GM19239 (cell line): Measurements from ENCODE around the gene RXRB.
"Not testable (repeated sequence)": the region's sequence is repeated elsewhere in the genome, so short reads cannot be mapped to it uniquely, and the experiment has no call there.

Experiments
- DNase-seq: peaks from one replicate; pipeline ENCODE4 v3.0.0; 2011; ENCODE audit warnings: low spot score; ENCODE audit not compliant: insufficient read length
- FAIRE-seq: peaks from 2 replicates; lab custom pipeline; 2011; peaks lifted over from hg19 to GRCh38; lab: Jason Lieb, UNC

Gene RXRB

DNA sequence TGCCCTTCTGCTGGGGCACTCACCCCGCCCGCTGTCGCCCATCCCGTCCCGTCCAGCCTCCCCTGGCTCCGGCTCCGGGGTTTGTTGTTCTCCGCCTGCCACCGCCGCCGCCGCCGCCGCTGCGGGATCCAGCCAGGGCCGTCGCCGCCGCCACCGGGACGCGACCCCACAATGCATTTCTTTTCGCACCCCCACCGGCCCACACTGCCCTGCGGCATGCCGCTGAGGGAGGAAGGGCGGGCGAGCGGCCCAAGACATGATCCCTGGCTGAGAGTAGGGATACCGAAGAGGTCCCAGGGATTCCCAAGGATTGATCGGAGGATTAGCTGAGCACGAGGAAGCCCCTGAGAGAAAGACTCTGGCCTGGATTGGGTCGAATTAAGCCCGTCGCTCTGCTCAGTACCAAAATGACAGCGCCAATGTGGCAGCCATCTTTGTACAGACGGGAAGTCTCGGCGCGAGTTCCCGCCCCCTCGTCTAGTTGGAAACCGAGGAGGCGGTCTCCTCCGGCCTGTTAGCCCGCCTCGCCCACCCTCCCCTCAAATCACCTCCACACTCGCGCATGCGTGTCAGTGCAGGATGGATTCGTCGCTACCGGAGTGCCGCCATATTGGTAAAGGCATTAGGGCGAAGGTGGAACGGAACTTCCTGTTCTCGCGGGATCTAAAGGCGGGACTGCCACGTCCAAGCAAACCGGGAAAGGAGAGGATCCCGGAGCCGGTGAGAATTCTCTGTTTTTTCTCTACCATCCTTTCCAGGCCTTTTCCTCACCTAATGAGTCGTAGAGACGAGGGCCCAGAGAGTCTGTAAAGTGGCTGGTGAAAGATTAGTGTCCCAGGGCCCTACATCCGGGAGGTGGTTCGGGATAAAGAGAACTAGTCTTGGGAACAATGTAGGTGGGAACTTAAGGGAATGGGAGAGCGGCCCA, at the start of gene RXRB, which contains the start of gene SLC39A7:
Gene RXRB (minus strand): TSS at position 447 of the 928 bp plus-strand sequence. CDS start 189 bp downstream, at position 258.
Gene SLC39A7 (plus strand): TSS at position 649 of the 928 bp plus-strand sequence. CDS start 379 bp downstream, outside the sequence.
- DNase-seq (peak; percentile 86), FAIRE-seq (peak; percentile 96)

DNA sequence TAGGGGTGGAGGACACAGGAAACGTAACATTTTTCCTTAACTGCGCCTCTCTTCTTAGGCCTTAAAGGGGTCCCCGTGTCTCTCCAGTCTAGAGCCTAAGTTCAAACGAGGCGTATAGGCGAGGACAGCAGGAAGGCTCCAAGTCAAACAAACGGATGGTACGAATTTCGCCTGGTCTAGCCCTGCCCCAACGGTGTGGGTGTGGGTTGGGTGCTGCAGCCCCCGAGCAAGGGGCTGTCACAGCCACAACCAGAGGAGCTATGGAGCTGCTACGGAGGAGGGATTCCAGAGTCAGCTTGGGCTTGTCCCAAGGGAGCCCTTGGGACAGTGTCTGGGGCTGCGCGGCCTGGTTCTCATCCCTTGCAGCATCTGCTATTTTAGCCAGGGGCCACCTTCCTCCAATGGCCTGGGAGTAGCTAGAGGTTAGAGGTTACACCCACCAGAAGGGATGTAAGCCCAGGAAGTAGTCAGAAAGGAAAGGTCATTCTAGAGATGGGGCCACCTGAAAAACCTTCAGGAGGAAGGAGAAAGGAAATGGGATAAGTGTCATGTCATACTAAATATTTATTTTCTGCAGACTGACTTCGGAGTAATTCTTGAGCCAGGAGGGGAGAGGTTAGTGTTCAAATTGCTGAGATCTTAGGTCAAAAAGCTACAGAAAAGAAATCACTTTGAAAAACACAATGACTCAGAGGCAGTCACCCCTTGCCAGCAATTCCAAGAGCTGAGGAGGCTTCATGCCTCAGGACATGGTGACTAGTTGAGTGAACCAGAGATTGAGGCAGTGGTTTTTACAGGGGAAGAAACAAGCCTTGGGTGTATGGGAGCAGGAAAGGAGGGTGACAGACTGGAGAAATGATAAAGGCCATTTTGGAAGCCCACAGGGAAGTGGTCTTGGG, 49.5 kb upstream of the RXRB start:
- no peak for DNase-seq
- peak; percentile 21 for FAIRE-seq

- FAIRE-seq (peak; percentile 95), DNase-seq (peak; percentile 76)
These were observed 48.7 kb upstream of the RXRB start for GRCh38 chr6:33248932-33249731.

DNA sequence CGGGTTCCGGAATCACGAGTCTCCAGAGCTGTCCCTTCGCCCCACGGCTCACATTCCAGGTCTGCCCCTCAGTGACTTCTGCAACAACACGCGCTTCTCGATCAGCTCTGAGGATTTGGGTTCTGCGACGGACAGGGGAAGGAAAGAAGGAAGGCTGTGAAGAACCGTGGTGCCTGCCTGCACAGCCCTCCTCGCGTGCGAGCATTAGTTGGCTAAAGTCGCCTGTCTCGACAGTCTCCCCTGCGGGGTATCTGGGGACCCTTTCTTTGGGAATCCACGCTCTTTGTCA, 48.1 kb upstream of the RXRB start:
- DNase-seq (no peak), FAIRE-seq (no peak)

DNA sequence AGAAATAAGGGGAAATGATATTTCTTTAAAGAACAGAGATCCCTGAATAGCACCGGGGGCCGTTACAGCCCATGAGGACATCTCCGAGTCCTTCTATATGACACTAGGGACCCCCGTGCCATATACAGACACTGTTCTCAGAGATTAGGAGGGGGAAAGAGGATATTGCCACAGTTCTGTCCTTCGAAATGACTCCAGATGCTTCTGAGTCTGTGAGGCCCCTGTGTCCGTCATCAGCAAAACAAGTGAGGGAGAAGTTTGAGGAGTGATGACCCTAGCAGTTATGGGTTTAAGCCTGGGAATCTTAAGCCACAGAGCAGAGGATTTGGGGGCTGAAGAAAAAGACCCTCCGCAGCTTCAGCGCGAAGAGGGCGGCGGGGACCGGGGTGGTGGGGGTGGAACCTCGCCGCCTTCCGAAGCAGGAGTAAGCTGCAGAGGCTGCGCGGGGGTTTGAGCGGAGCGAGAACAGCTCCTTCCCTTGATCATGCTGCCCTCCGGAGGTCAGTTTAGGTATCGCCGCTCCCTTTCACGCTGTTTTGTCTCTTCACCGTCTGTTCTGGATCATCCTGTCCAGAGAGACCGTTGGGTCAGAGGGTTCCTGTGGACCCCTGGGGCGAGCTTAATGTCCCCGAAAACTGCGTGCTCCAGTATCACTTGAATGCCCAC, 47.6 kb upstream of the RXRB start:
- DNase-seq (peak; percentile 56), FAIRE-seq (peak; percentile 95)

DNA sequence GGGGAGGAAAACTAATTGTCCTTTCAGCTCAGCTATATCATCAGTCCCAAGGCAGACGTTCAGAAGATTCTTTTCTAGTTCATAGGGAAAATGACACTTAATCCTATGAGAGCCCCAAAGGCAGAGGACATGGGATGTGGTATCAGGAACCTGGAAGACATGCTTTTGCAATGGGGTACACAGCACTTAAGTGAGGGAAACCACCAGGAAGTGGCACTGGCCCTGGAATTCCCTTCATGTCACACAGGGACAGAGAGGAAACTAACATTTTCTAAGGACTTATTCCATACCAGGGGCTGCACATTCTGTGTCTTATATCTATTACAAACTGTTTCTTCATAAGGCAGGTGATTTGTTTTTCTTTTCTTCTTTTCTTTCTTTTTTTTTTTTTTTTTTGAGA, 43.0 kb upstream of the RXRB start:
- no peak for DNase-seq
- FAIRE-seq, result no peak

DNA sequence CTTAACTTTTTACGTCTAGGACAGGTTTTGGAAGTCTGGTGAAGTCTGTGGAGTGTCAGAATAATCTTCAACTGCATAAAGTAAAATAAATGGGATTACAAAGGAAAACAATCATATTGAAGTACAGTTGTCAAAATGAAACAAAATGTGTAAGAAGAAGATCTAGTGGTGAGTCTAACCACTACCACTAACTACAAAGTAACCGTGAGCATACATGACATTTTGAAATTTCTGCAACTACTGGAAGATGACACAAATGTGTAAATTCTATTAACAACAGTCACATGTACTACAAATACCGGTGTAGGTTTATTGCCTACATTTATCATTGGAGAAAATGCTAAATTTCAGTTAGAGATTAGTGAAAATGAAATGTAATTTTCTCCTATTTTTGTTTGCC, 41.5 kb upstream of the RXRB start:
- no peak for FAIRE-seq
- DNase-seq, result no peak

DNA sequence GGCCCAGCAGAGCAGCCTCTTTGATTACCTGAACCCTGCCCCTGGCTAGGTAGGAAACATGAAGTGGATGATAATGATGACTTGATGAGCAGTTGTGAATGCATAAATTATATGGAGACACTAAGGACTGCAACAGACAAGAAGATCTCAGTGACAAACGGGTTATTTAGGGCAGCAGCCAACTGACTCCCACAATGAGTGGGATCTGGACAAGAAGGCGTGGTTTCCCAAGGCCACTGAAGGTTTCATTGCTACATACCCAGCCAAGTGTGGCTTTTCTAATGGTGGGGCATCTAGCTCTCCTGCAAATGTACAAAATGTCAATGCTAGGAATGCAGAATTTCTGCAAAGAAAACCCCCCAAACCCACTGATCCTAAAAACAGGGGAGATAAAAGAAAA, 37.3 kb upstream of the RXRB start:
- no peak for FAIRE-seq
- DNase-seq, result no peak

DNA sequence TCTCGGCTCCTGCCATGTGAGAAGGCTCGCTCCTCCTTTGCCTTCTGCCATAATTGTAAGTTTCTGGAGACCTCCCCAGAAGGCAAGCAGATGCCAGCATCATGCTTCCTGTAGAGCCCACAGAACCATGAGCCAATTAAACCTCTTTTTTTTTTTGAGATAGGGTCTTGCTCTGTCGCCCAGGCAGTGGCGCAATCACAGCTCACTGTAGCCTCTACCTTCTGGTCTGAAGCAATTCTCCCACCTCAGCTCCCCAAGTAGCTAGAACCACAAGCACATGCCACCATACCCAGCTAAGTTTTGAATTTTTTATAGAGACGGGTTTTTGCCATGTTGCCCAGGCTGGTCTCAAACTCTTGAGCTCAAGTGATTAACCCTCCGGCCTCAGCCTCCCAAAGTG, 36.4 kb upstream of the RXRB start:
- no peak for DNase-seq
- FAIRE-seq, result no peak

- DNase-seq (no peak), FAIRE-seq (no peak)
These were observed 35.9 kb upstream of the RXRB start for GRCh38 chr6:33236328-33236727.

DNA sequence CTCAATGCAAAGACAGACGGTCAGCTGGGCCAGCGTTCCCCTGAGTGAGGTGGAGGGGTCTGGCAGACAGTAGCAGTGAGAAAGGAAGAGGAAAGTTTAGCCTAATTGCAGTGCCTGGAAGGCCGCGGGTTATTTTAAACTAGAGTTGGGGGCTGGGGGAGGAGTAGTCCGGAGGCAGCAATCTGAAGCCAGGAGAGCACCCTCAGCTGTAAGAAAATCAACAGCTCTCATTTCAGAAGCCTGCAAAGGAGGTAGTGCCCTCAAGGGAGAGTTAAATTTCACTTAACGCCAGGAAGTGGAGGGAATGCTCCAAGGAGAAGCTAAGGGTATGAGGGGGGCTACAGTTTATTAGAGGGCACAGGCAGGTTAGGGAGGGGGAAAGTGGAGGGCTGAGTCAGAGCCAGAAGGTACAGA, 34.8 kb upstream of the RXRB start:
- DNase-seq (no peak), FAIRE-seq (no peak)

- FAIRE-seq, DNase-seq: not testable (repeated sequence)
These were observed 26.1 kb upstream of the RXRB start for GRCh38 chr6:33226503-33227120.

- DNase-seq, result no peak
- FAIRE-seq, result no peak
These were observed 17.2 kb upstream of the RXRB start for GRCh38 chr6:33217681-33218080.

DNA sequence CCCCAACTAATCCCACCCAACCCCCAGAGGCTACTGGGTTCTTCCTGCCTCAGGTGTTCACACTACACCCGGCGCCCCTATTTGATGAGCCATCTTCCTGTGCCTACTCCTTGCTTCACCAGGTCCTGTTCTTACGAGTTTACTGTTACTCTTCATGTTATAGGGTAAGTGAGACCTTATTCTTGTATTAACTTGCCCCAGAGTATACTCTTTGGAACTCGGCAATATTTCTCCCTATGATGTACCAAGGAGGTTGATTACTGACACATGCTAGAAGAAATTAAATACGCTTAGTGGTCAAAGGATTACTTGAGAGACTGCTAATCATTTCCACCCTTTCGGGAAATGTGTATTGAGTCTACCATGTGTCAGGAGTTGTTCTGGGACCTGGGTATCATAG, 16.8 kb upstream of the RXRB start:
- FAIRE-seq, result no peak
- no peak for DNase-seq

- no peak for DNase-seq
- FAIRE-seq, result no peak
These were observed 15.7 kb upstream of the RXRB start for GRCh38 chr6:33216117-33216649.

DNA sequence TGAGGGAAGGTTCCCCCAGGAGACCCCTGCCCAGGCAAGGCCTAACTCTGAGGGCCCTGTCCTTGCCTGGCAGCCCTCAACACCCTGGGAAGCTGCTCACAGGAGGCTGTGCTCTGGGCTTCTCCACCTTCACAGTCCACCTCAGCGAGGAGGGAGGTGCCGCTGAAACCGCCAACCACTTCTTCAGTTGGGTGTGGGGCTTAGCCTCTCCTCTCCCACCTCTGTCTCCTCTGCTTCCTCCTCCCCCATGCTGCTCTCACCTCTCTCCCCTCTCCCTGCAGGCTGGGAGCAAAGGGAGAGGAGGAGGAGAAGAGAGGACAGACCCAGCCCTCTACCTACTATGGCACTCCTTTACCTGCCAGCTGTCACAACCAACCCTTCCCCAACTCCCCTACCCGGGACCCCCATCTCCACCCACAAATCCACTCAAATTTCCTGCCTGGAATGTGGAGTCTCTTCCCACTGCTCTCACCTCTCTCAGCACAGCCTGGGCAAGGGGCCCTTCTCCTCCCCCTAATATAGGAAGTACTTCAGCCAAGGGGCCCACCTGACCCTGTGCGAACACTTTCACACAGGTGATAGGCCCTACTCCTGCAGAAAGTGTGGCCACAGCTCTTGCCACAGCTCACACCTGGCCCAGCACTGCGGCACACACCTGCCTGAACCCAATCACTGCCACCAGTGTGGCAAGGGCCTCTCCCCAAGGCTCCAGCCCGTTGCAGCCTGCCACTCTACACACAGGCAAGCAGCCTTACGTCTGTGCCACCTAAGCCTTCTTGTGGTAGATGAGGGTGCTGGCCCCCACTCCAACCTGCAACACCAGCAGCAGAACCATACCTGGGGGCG, 15.0 kb upstream of the RXRB start:
- no peak for DNase-seq
- FAIRE-seq, result no peak

- DNase-seq, result no peak
- no peak for FAIRE-seq
These were observed 13.5 kb upstream of the RXRB start for GRCh38 chr6:33213989-33214335.
